ENCODE measurements around the gene ARHGEF28.

DNA sequence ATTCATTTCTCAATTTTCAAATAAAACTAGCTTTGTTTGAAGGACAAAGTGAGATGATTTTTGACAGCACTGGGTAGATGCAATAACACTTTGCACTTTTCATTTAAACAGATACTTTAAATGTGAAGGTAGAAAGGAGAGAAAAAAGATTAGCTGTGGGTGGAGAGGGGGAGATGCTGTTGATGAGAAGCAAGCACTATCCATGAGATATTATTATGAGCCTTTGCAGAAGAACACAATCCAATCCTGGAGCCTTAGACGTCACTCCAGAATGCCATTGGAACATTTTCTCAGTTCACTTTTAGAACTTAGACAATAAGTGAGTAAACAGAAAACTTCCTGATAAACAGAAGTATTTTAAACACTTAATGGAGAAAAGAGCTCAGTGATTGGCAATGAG, 351.1 kb downstream of the ARHGEF28 start:
- TF ChIP-seq, protein P1, sequence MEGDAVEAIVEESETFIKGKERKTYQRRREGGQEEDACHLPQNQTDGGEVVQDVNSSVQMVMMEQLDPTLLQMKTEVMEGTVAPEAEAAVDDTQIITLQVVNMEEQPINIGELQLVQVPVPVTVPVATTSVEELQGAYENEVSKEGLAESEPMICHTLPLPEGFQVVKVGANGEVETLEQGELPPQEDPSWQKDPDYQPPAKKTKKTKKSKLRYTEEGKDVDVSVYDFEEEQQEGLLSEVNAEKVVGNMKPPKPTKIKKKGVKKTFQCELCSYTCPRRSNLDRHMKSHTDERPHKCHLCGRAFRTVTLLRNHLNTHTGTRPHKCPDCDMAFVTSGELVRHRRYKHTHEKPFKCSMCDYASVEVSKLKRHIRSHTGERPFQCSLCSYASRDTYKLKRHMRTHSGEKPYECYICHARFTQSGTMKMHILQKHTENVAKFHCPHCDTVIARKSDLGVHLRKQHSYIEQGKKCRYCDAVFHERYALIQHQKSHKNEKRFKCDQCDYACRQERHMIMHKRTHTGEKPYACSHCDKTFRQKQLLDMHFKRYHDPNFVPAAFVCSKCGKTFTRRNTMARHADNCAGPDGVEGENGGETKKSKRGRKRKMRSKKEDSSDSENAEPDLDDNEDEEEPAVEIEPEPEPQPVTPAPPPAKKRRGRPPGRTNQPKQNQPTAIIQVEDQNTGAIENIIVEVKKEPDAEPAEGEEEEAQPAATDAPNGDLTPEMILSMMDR (IDR thresholded peaks at IDR 0.05), result no peak
- TF ChIP-seq POLR2A (IDR thresholded peaks at IDR 0.05), result no peak
